Measurements from ENCODE around the gene SMIM45.

SMIM45 gene

DNA sequence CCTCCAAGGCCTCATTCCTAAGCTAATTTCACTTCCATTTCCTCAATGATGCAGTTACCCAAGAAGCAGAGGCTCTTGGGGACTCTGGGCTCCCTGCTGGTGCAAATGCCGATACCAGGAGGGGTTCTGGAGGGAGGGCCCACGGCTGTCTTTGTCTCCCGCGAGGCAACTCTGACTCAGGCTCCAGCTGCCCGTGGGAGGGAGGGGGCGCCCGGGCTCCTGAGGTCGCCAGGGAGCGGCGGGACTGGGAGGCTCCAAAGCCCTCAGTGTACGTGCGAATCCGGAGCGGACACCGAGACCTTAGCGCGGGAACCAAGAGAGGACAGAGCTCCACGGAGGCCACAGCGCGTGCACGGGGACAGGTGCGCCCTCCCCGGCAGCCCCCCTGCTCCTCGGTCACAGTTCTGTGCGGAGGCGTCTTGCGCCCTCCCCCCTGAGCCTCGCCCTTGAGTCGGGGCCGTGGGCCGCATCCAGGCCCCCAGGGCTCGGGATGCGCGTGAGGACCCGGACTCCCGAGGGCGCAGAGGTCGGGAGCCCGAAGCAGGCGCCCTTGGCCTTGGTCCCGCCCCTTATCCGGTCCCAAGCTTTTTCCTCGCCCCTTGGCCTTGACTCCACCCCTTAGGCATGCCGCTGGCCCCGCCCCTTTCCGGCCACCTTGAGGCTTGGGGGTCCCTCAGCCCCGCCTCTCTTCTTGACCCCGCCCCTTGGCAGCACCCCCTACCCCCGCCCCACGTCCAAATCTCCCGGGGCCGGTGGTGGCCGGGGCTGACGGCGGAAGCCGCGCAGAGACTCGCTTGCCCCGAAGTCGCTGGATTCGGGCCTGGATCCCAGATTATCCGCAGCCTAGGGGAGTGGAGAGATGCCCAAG is 32.4 kb upstream of the SMIM45 start:
- Histone ChIP-seq H3K4me2 (ENCODE audit: low read length) (peak overlapping the region; percentile 99), H3K27ac (ENCODE audit: low read length) (peak overlapping the region; percentile 70), H2AFZ (ENCODE audit: low read depth, low read length) (0 out of 2 replicates have a peak overlapping the region, but pooled peaks have one; percentile 8), H3K9ac (ENCODE audit: low read length) (peak overlapping the region; percentile 69), H3K27me3 (ENCODE audit: low read depth, low read length) (peaks cover 15% of the 10 kb centered on the region; the same call in 1 of the 2 replicates), H3K4me3 (ENCODE audit: low read length) (peak overlapping the region; percentile 81), H3K9me3 (ENCODE audit: insufficient read depth, low read length) (no peaks in the 10 kb centered on the region), H3K79me2 (ENCODE audit: low read length) (no peaks in the 10 kb centered on the region), H3K4me1 (ENCODE audit: low read length) (peaks cover 70% of the 10 kb centered on the region), H4K20me1 (ENCODE audit: insufficient read depth, low read length) (no peaks in the 10 kb centered on the region), H3K36me3 (replicated peaks; ENCODE audit: low read depth, low read length) (no peaks in the 10 kb centered on the region)
- TF ChIP-seq, protein P1, sequence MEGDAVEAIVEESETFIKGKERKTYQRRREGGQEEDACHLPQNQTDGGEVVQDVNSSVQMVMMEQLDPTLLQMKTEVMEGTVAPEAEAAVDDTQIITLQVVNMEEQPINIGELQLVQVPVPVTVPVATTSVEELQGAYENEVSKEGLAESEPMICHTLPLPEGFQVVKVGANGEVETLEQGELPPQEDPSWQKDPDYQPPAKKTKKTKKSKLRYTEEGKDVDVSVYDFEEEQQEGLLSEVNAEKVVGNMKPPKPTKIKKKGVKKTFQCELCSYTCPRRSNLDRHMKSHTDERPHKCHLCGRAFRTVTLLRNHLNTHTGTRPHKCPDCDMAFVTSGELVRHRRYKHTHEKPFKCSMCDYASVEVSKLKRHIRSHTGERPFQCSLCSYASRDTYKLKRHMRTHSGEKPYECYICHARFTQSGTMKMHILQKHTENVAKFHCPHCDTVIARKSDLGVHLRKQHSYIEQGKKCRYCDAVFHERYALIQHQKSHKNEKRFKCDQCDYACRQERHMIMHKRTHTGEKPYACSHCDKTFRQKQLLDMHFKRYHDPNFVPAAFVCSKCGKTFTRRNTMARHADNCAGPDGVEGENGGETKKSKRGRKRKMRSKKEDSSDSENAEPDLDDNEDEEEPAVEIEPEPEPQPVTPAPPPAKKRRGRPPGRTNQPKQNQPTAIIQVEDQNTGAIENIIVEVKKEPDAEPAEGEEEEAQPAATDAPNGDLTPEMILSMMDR (IDR thresholded peaks at IDR 0.05; ENCODE audit: low read depth, low read length), result peak; percentile 5; the same call in 1 of the 2 replicates
- TF ChIP-seq EZH2phosphoT487 (IDR thresholded peaks at IDR 0.05; ENCODE audit: low read depth), result no peak

DNA sequence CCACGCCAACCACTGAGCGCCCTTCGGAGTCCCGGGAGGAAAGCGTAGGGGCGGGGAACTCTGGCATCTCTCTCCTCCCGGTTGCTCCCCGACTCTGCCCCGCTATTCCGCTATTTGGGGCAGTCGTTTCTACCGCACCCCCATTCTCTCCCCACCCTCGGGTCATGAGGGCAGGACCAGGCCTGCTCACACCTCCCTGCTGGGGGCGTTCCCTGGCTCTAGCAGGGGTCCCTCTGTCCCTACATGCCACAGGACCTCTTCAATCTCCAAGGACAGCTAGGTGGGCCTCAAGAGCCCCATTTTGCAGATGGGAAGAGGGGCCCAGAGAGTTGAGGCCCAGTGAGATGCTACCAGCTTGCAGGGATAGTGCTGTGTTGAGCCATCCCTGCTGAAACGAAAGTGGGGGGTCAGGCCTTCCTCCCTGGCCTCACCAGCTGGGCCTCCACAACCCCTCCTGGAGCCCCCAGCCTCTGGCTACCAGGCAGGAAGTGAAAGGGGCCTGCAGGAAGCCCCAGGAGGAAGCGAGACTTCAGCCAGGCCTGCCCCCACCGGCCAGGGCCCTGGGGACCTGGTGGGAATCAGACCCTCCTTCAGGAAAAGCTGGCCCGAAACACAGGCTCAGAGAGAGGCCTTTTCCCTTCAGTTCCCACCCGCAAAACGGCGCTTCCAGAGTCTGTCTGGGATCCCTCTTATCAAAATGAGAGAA is 31.5 kb upstream of the SMIM45 start:
- Histone ChIP-seq H3K9ac (ENCODE audit: low read length) (peak overlapping the region; percentile 69), H4K20me1 (ENCODE audit: insufficient read depth, low read length) (no peaks in the 10 kb centered on the region), H3K27me3 (ENCODE audit: low read depth, low read length) (peaks cover 20% of the 10 kb centered on the region), H3K79me2 (ENCODE audit: low read length) (no peaks in the 10 kb centered on the region), H3K4me1 (ENCODE audit: low read length) (peaks cover 77% of the 10 kb centered on the region), H2AFZ (ENCODE audit: low read depth, low read length) (no peak overlapping the region), H3K36me3 (replicated peaks; ENCODE audit: low read depth, low read length) (no peaks in the 10 kb centered on the region), H3K9me3 (ENCODE audit: insufficient read depth, low read length) (no peaks in the 10 kb centered on the region), H3K4me2 (ENCODE audit: low read length) (peak overlapping the region; percentile 99), H3K27ac (ENCODE audit: low read length) (peak overlapping the region; percentile 70), H3K4me3 (ENCODE audit: low read length) (peak overlapping the region; percentile 81)
- TF ChIP-seq EZH2phosphoT487 (IDR thresholded peaks at IDR 0.05; ENCODE audit: low read depth), result no peak
- TF ChIP-seq, protein P1 (IDR thresholded peaks at IDR 0.05; ENCODE audit: low read depth, low read length), result no peak

DNA sequence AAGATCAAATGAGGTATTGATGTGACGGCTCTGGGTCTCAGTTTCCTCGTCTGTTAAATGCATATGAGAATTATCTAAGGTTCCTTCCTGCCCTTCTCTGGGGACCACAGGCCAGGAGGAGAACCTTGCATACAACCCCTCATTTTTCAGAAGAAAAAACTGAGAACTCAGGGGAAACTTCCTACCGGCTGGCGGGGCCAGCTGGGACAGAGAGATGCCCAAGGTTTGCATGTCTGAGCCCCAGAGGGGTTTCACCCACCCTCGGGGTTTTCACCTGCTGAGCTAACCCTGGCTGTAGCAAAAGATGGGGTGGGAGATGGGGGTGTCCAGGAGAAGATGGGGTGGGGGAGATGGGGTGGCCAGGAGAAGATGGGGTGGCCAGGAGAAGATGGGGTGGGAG is 29.6 kb upstream of the SMIM45 start:
- TF ChIP-seq, protein P1 (IDR thresholded peaks at IDR 0.05; ENCODE audit: low read depth, low read length), result no peak
- TF ChIP-seq EZH2phosphoT487 (IDR thresholded peaks at IDR 0.05; ENCODE audit: low read depth), result no peak
- Histone ChIP-seq H3K4me2 (ENCODE audit: low read length) (peak overlapping the region; percentile 60), H2AFZ (ENCODE audit: low read depth, low read length) (no peak overlapping the region), H3K4me3 (ENCODE audit: low read length) (peak overlapping the region; percentile 25), H3K36me3 (replicated peaks; ENCODE audit: low read depth, low read length) (no peaks in the 10 kb centered on the region), H3K4me1 (ENCODE audit: low read length) (peaks cover 83% of the 10 kb centered on the region), H3K27ac (ENCODE audit: low read length) (peak overlapping the region; percentile 79), H4K20me1 (ENCODE audit: insufficient read depth, low read length) (no peaks in the 10 kb centered on the region), H3K9me3 (ENCODE audit: insufficient read depth, low read length) (no peaks in the 10 kb centered on the region), H3K9ac (ENCODE audit: low read length) (peak overlapping the region; percentile 35; the same call in 1 of the 2 replicates), H3K79me2 (ENCODE audit: low read length) (no peaks in the 10 kb centered on the region), H3K27me3 (ENCODE audit: low read depth, low read length) (peaks cover 17% of the 10 kb centered on the region)
